Endothelial cell (in vitro differentiated cells): ENCODE results near the gene HSPA2. TPM values are rescaled to one million over a fixed set of nuclear protein-coding genes. Genes with fewer than 3 reads are reported as not detected.

Experiments used
- DNase-seq: peaks from one replicate; pipeline ENCODE4 v3.0.0; 2021; ENCODE audit warnings: low spot score
- H3K27ac Mint-ChIP-seq: one replicate; pipeline ENCODE4 v1.8.0; 2021; ENCODE audit warnings: mixed read lengths, inconsistent platforms; ENCODE audit not compliant: unreplicated experiment
- H3K27me3 Mint-ChIP-seq: one replicate; pipeline ENCODE4 v1.8.0; 2021; ENCODE audit warnings: mild to moderate bottlenecking, moderate library complexity, mixed read lengths, inconsistent platforms; ENCODE audit not compliant: unreplicated experiment
- H3K36me3 Mint-ChIP-seq: one replicate; pipeline ENCODE4 v1.8.0; 2021; ENCODE audit warnings: mild to moderate bottlenecking, low read depth, mixed read lengths, inconsistent platforms; ENCODE audit not compliant: unreplicated experiment
- H3K4me1 Mint-ChIP-seq: one replicate; pipeline ENCODE4 v1.8.0; 2021; ENCODE audit warnings: mild to moderate bottlenecking, mixed read lengths, inconsistent platforms; ENCODE audit not compliant: unreplicated experiment
- H3K4me3 Mint-ChIP-seq: one replicate; pipeline ENCODE4 v1.8.0; 2021; ENCODE audit warnings: mild to moderate bottlenecking, mixed read lengths, inconsistent platforms; ENCODE audit not compliant: unreplicated experiment
- H3K9me3 Mint-ChIP-seq: one replicate; pipeline ENCODE4 v1.8.0; 2021; ENCODE audit warnings: mixed read lengths, inconsistent platforms; ENCODE audit not compliant: unreplicated experiment
- CTCF ChIP-seq: fragments of 200-600 bp; sonication (generic); IDR thresholded peaks from one replicate; pipeline ENCODE4 v1.5.0; 2021; ENCODE audit warnings: antibody characterized with exemption; ENCODE audit not compliant: unreplicated experiment
- total RNA-seq: library from RNA; stranded (reverse); fragmentation: NEBNext Ultra II Directional; extraction: Animal tissue kit (Norgen Biotek cat#: 25700); gene quantifications from one replicate; pipeline ENCODE4 v1.2.1, GENCODE V29; 2021; ENCODE audit not compliant: unreplicated experiment

HSPA2 gene
- total RNA-seq, 1 donor from 2014 or later = 9.4 TPM

DNA sequence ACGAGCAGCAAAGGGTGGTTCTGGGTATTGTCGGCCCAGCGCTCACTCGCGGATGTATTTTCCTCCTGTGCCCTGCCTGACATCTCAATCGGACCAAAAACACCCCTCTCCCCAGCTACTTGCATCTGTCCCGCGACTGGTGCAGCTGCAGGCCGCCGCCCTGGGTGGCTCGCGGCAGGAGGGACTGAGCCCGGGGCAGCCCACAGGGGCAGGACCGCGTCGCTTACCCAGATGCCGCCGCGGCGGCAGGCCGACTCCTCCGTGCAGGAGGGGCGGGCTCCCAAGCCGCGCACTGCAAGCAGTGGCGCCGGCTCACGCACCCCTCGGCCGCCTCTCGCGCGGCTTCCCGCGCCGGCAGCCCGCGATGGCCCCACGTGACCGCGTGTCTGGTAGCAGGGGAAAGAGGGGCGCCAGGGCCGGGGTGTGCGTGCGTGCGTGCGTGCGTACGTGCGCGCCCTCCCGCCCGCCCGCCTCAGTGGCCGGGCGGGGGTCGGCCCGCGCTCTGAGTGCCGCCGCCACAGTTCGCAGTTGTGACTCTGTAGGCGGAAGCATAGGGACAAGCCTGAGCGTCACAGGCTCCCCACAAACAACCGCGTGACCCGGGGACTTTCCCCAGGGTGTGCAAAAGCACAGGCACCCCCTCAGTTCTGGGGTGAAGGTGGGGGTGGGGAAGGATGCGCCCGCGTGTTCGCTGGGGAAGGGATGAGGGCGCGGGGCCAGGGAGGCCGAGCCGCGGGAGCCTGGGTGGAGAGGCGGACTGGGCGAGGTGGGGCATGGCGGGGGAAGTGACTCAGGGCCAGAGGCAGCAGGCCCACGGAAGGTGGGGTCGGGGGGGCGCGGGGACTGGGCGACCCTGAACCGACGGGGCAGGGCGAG is 36.9 kb upstream of the HSPA2 start, which contains the start of gene ZBTB25:
ZBTB25 (minus strand) TSS at position 405 of the 876 bp plus-strand sequence. CDS start 13,305 bp downstream, outside the sequence.
- H3K36me3 Mint-ChIP-seq = peaks cover 10% of the 10 kb centered on the region
- H3K9me3 Mint-ChIP-seq = no peaks in the 10 kb centered on the region
- H3K27ac Mint-ChIP-seq = peak within 1 kb of the TSS; percentile 96
- H3K4me1 Mint-ChIP-seq = peaks cover 42% of the 10 kb centered on the region
- no peak for TF ChIP-seq CTCF
- H3K27me3 Mint-ChIP-seq = peaks cover 15% of the 10 kb centered on the region
- DNase-seq = peak; percentile 89
- peak within 1 kb of the TSS; percentile 99 for H3K4me3 Mint-ChIP-seq

- no peak for TF ChIP-seq CTCF
- peaks cover 49% of the 10 kb centered on the region for H3K4me1 Mint-ChIP-seq
- peaks cover 15% of the 10 kb centered on the region for H3K27me3 Mint-ChIP-seq
- peak within 1 kb of the TSS; percentile 97 for H3K27ac Mint-ChIP-seq
- peak; percentile 86 for DNase-seq
- peaks cover 10% of the 10 kb centered on the region for H3K36me3 Mint-ChIP-seq
- peak within 1 kb of the TSS; percentile 97 for H3K4me3 Mint-ChIP-seq
- no peaks in the 10 kb centered on the region for H3K9me3 Mint-ChIP-seq
Observed at GRCh38 chr14:64504310-64504896, 36.1 kb upstream of the HSPA2 start, which contains the start of gene ZBTB1. Gene ZBTB1, plus strand, starts transcription at chr14:64504770. Its CDS starts 16,735 bp downstream, at chr14:64521505.

GRCh38 chr14:64504897-64505794 is 35.4 kb upstream of the HSPA2 start:
- no peaks in the 10 kb centered on the region for H3K9me3 Mint-ChIP-seq
- peaks cover 15% of the 10 kb centered on the region for H3K27me3 Mint-ChIP-seq
- peak overlapping the region; percentile 97 for H3K4me3 Mint-ChIP-seq
- peak; percentile 72 for DNase-seq
- peaks cover 49% of the 10 kb centered on the region for H3K4me1 Mint-ChIP-seq
- H3K27ac Mint-ChIP-seq = peak overlapping the region; percentile 97
- no peak for TF ChIP-seq CTCF
- peaks cover 10% of the 10 kb centered on the region for H3K36me3 Mint-ChIP-seq

DNA sequence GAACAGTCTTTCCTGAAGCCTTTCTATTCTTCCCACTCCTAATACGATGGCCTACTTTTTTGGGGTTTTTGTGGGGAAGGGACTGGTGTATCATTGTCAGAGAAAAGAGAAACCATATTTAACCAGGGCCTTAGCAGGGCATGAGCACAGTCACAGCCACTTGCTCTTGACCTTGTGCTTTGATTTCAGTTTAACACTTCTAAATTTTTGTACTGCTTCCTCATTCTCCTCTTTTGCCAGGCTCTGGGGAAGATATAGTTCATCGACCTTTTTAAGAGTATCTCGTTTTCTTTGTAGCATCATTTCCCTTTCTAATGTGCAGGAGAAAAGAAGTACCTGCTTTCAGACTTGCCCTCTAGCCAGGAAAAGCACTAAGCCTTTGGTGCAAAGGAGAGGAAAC is 33.8 kb upstream of the HSPA2 start:
- Mint-ChIP-seq H3K36me3 (peaks cover 10% of the 10 kb centered on the region), H3K9me3 (no peaks in the 10 kb centered on the region), H3K4me3 (peak overlapping the region; percentile 97), H3K27me3 (peaks cover 15% of the 10 kb centered on the region), H3K4me1 (peaks cover 62% of the 10 kb centered on the region), H3K27ac (no peak overlapping the region)
- no peak for TF ChIP-seq CTCF
- no peak for DNase-seq
